HG02610 (cell line): Measurements from ENCODE around the gene CLTB.

Source experiments
- ATAC-seq: cut with Tn5 transposase; IDR thresholded peaks from one replicate; pipeline ENCODE4 v1.9.1; 2021; ENCODE audit warnings: mild to moderate bottlenecking, moderate library complexity; ENCODE audit not compliant: unreplicated experiment

CLTB gene

GRCh38 chr5:176405656-176406435 is 10.5 kb downstream of the CLTB start:
- no peak for ATAC-seq

- no peak for ATAC-seq
Observed at GRCh38 chr5:176401281-176402205, 14.8 kb downstream of the CLTB start.

- ATAC-seq, result no peak
Observed at GRCh38 chr5:176400382-176401156, 15.8 kb downstream of the CLTB start.

GRCh38 chr5:176397736-176398420 is 18.5 kb downstream of the CLTB start:
- no peak for ATAC-seq

- ATAC-seq, result no peak
Observed at GRCh38 chr5:176396330-176396729, 20.0 kb downstream of the CLTB start.

- ATAC-seq, result no peak
Observed at GRCh38 chr5:176394881-176395675, 21.3 kb downstream of the CLTB start.

- ATAC-seq, result no peak
Observed at GRCh38 chr5:176394096-176394495, 22.2 kb downstream of the CLTB start.

- no peak for ATAC-seq
Observed at GRCh38 chr5:176392526-176392925, 23.8 kb downstream of the CLTB start.

GRCh38 chr5:176391999-176392398 is 24.3 kb downstream of the CLTB start:
- no peak for ATAC-seq

- no peak for ATAC-seq
Observed at GRCh38 chr5:176391479-176391878, 24.9 kb downstream of the CLTB start.

GRCh38 chr5:176389135-176390123 is 26.9 kb downstream of the CLTB start:
- ATAC-seq, result peak; percentile 31

- peak; percentile 84 for ATAC-seq
Observed at GRCh38 chr5:176388444-176389134, 27.8 kb downstream of the CLTB start, which contains the start of the genes HIGD2A and NOP16. TSS of gene HIGD2A (plus strand) at chr5:176388751. CDS start at chr5:176388820, 69 bp downstream. TSS of gene NOP16 (minus strand) at chr5:176388598. CDS start at chr5:176388539, 59 bp downstream.

- no peak for ATAC-seq
Observed at GRCh38 chr5:176388003-176388443, 28.3 kb downstream of the CLTB start.

- ATAC-seq, result no peak
Observed at GRCh38 chr5:176387384-176387925, 28.9 kb downstream of the CLTB start.

GRCh38 chr5:176386491-176386890 is 29.8 kb downstream of the CLTB start:
- no peak for ATAC-seq

- no peak for ATAC-seq
Observed at GRCh38 chr5:176384991-176385390, 31.3 kb downstream of the CLTB start.

GRCh38 chr5:176384366-176384930 is 31.9 kb downstream of the CLTB start:
- no peak for ATAC-seq
